ENCODE data around the gene IRF4.

Gene IRF4

GRCh38 chr6:449486-450419 lies 58.2 kb downstream of the IRF4 start:
- TF ChIP-seq CTCF (IDR thresholded peaks at IDR 0.05; ENCODE audit: control insufficient read depth, insufficient read depth, low read depth, low read length, missing control alignments) = no peak
- DNase-seq (ENCODE audit: low read depth) = no peak
- no peak overlapping the region for H3K4me3 ChIP-seq (ENCODE audit: control insufficient read depth, low read depth, low read length)

- H3K4me3 ChIP-seq (ENCODE audit: control insufficient read depth, low read depth, low read length) = no peak overlapping the region
- DNase-seq (ENCODE audit: low read depth) = no peak
- no peak for TF ChIP-seq CTCF (IDR thresholded peaks at IDR 0.05; ENCODE audit: control insufficient read depth, insufficient read depth, low read depth, low read length, missing control alignments)
These were observed 59.8 kb downstream of the IRF4 start for GRCh38 chr6:451336-451735.

GRCh38 chr6:451847-452246 lies 60.3 kb downstream of the IRF4 start:
- TF ChIP-seq CTCF (IDR thresholded peaks at IDR 0.05; ENCODE audit: control insufficient read depth, insufficient read depth, low read depth, low read length, missing control alignments) = no peak
- H3K4me3 ChIP-seq (ENCODE audit: control insufficient read depth, low read depth, low read length) = no peak overlapping the region
- no peak for DNase-seq (ENCODE audit: low read depth)

- DNase-seq (ENCODE audit: low read depth) = no peak
- no peak overlapping the region for H3K4me3 ChIP-seq (ENCODE audit: control insufficient read depth, low read depth, low read length)
- no peak for TF ChIP-seq CTCF (IDR thresholded peaks at IDR 0.05; ENCODE audit: control insufficient read depth, insufficient read depth, low read depth, low read length, missing control alignments)
These were observed 60.9 kb downstream of the IRF4 start for GRCh38 chr6:452301-453067.

- DNase-seq (ENCODE audit: low read depth) = no peak
- no peak overlapping the region for H3K4me3 ChIP-seq (ENCODE audit: control insufficient read depth, low read depth, low read length)
- TF ChIP-seq CTCF (IDR thresholded peaks at IDR 0.05; ENCODE audit: control insufficient read depth, insufficient read depth, low read depth, low read length, missing control alignments) = no peak
These were observed 61.6 kb downstream of the IRF4 start for GRCh38 chr6:453152-453551.

- no peak for TF ChIP-seq CTCF (IDR thresholded peaks at IDR 0.05; ENCODE audit: control insufficient read depth, insufficient read depth, low read depth, low read length, missing control alignments)
- no peak overlapping the region for H3K4me3 ChIP-seq (ENCODE audit: control insufficient read depth, low read depth, low read length)
- no peak for DNase-seq (ENCODE audit: low read depth)
These were observed 62.8 kb downstream of the IRF4 start for GRCh38 chr6:454148-454991.

Measured in AG09309 (cell line).